SK-N-SH (cell line): Measurements from ENCODE around the gene MIS12.

Experiments used
- CHD2 ChIP-seq: fragments of 150-350 bp; IDR thresholded peaks from 2 replicates; pipeline ENCODE4 v1.6.1; 2018; ENCODE audit warnings: low read length; ENCODE audit not compliant: partially characterized antibody
- CTCF ChIP-seq: fragments of 200-600 bp; sonication (generic); IDR thresholded peaks from 2 replicates; pipeline ENCODE4 v1.6.1; 2017; ENCODE audit warnings: antibody characterized with exemption, mild to moderate bottlenecking, moderate library complexity
- FOXJ3 ChIP-seq: sonication (generic); formaldehyde crosslinking; IDR thresholded peaks from 2 replicates; pipeline ENCODE4 v1.5.1; 2020; ENCODE audit warnings: mild to moderate bottlenecking, missing genetic modification reagents
- IRF3 ChIP-seq: fragments of 150-350 bp; IDR thresholded peaks from 2 replicates; pipeline ENCODE4 v1.6.1; 2016; ENCODE audit warnings: mild to moderate bottlenecking, low read depth, low read length
- NFIC ChIP-seq: IDR thresholded peaks from 2 replicates; pipeline ENCODE4 v1.4.0; 2012; ENCODE audit warnings: borderline replicate concordance
- NRF1 ChIP-seq: IDR thresholded peaks from 2 replicates; pipeline ENCODE4 v1.6.1; 2012; ENCODE audit warnings: low read depth, mild to moderate bottlenecking, low read length
- REST ChIP-seq: IDR thresholded peaks from 2 replicates; pipeline ENCODE4 v1.6.1; 2012; ENCODE audit warnings: mild to moderate bottlenecking, low read depth, low read length, moderate library complexity
- SIN3A ChIP-seq: IDR thresholded peaks from 2 replicates; pipeline ENCODE4 v1.6.1; 2012; ENCODE audit warnings: low read depth, mild to moderate bottlenecking, low read length, moderate library complexity, borderline replicate concordance
- TAF1 ChIP-seq: IDR thresholded peaks from 2 replicates; pipeline ENCODE4 v1.6.1; 2012; ENCODE audit warnings: low read depth, mild to moderate bottlenecking, low read length, moderate library complexity, borderline replicate concordance
- TEAD4 ChIP-seq: IDR thresholded peaks from 2 replicates; pipeline ENCODE4 v1.4.0; 2012; ENCODE audit warnings: mild to moderate bottlenecking, borderline replicate concordance; ENCODE audit not compliant: insufficient read depth
- USF2 ChIP-seq: fragments of 150-350 bp; IDR thresholded peaks from 2 replicates; pipeline ENCODE4 v1.6.1; 2017; ENCODE audit warnings: antibody characterized with exemption, low read length, low read depth, borderline replicate concordance
- YY1 ChIP-seq: IDR thresholded peaks from 2 replicates; pipeline ENCODE4 v1.4.0; 2012; ENCODE audit warnings: low read depth, mild to moderate bottlenecking
- TF ChIP-seq, protein P1 (sequence below): IDR thresholded peaks from 2 replicates; pipeline ENCODE4 v1.4.0; 2012; ENCODE audit warnings: low read depth, borderline replicate concordance

DNA sequence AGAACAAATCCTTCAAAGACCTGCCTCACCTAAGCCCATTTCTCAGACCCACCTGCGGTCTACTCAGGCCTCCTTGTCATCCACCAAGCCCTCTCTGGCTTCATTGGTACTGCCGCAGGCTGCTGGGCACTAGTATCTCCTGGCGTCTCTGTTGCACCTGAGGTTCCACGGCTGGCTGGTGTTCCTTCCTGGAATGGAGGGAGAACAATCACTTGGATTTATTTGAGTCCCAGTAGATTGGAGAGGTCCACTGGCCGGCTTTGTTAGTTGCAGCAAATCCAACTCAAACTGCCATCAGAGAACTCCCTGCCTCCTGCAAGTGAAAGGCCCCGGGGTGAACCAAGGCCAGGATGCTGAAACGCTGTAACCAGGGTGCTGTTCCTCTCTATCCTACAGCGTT is 15.3 kb downstream of the MIS12 start:
- TF ChIP-seq CTCF (no peak), TAF1 (no peak), USF2 (no peak), CHD2 (no peak), SIN3A (no peak), TEAD4 (no peak), IRF3 (no peak), FOXJ3 (no peak), YY1 (no peak), REST (no peak), NRF1 (no peak), NFIC (no peak)
- TF ChIP-seq, protein P1, sequence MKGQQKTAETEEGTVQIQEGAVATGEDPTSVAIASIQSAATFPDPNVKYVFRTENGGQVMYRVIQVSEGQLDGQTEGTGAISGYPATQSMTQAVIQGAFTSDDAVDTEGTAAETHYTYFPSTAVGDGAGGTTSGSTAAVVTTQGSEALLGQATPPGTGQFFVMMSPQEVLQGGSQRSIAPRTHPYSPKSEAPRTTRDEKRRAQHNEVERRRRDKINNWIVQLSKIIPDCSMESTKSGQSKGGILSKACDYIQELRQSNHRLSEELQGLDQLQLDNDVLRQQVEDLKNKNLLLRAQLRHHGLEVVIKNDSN: no peak
